Prostate gland (tissue), 2 donors: ENCODE measurements around the gene ZNF768.
A peak's percentile ranks its signal among the peaks of the same experiment; 100 is the strongest.

Experiments used
- CTCF ChIP-seq, 4 experiments: fragments of 200-600 bp in 2 of 4; fragments of 450-650 bp in 2 of 4; sonication (generic) in 2 of 4; IDR thresholded peaks; 1 replicate in 3 of 4; 2 replicates in 1 of 4; pipeline ENCODE4 v1.5.1; 2016 to 2019; ENCODE audit warnings: antibody characterized with exemption in 4 of 4, mild to moderate bottlenecking in 2 of 4, moderate library complexity in 2 of 4
- POLR2A ChIP-seq: fragments of 450-650 bp; IDR thresholded peaks from one replicate; pipeline ENCODE4 v1.6.1; 2016; ENCODE audit warnings: antibody characterized with exemption, mild to moderate bottlenecking
- POLR2AphosphoS5 ChIP-seq: sonication (generic); formaldehyde crosslinking; IDR thresholded peaks from one replicate; pipeline ENCODE4 v1.6.1; 2017; ENCODE audit warnings: antibody characterized with exemption

GRCh38 chr16:30490210-30490609 lies 36.2 kb downstream of the ZNF768 start:
- no peak for TF ChIP-seq POLR2A
- TF ChIP-seq CTCF (IDR thresholded peaks at IDR 0.05), result no peak
- TF ChIP-seq POLR2AphosphoS5, result peak; percentile 75
